HG03135 (cell line): ENCODE measurements around the gene GLRA1.

ENCODE experiments used
- ATAC-seq: cut with Tn5 transposase; IDR thresholded peaks from one replicate; pipeline ENCODE4 v1.9.1; 2021; ENCODE audit warnings: mild to moderate bottlenecking, moderate library complexity; ENCODE audit not compliant: unreplicated experiment

The GLRA1 gene

GRCh38 chr5:151924564-151925301 is at the start of gene GLRA1:
GLRA1 (minus strand) TSS chr5:151924851; CDS start chr5:151924549, 302 bp downstream.
- ATAC-seq: no peak

DNA sequence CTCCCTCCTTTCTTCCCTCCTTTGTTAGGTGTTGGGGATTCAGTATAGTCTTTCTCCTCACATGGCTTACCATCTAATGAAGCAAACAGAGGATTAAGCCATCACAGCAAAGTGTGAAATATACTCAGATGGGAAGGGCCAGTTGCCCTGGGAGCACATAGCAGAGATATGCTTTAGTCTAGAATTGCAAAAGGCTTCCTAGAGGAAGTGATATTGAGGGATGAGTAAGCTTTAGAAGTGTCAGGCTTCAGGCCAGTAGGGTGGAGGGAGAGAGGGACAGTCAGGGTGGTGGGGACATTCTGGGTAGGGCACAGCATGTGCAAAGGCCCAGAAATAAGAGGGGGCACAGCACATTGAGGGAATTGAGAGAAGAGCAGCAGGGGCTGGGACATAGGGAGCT is 46.2 kb upstream of the GLRA1 start:
- ATAC-seq: no peak

- ATAC-seq: no peak
Observed at GRCh38 chr5:151967865-151968264, 43.2 kb upstream of the GLRA1 start.

GRCh38 chr5:151966046-151966445 is 41.4 kb upstream of the GLRA1 start:
- no peak for ATAC-seq

DNA sequence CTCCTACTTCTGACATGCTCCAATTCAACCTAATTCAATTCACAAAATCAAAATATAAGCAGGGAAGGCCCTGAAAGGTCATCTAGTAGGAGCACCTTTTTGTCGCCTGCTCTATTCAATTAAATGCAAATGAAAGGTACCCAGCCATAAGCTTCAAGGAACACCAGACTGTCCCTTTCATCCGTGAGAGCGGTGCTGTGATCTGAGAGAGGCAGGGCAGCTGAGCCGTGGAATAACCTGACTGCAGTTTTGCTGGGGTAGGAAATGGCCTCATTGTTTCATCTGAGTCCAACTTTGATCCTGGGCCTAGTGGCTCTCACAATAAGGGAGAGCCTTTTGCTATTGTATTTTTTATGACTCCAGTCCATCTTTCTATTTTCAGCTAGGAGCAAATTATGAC is 39.8 kb upstream of the GLRA1 start:
- no peak for ATAC-seq

DNA sequence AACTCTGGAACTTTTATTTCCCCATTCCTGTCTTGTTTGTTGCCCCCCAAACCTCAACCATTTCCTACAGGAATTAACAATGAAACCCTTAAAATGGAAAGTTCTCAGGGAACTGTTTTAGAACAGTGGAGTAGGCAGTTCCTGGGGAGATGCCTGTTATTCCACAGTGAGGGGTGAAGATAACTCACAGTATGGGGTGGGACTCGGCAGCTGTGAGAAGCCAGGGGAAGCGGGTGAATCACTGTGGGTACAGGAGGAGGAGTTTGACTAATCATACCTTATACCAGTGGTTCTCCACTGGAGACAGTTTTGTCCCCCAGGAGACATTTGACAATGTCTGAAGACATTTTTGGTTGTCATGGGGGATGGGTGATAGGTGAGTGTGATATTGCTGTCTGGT is 36.9 kb upstream of the GLRA1 start:
- no peak for ATAC-seq

GRCh38 chr5:151958111-151958510 is 33.5 kb upstream of the GLRA1 start:
- no peak for ATAC-seq

DNA sequence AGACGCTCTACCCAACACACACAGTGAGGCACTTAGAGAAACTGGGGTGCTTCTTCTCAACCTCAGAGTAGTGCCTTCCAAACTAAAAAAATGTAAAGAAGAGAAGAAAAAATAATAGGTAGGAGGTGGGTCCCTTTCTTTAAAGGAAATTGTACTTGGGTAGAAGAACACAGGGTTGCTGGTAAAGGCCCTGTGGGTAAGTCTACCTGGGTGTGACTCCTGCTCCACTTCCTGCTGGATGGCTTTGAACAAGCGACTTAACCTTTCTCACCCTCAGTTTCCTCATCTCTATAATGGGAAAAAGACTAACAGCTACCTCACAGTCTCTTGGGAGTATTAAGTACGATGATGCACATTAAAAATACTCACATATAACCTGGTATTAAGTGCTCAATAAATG is 32.1 kb upstream of the GLRA1 start:
- ATAC-seq: no peak

DNA sequence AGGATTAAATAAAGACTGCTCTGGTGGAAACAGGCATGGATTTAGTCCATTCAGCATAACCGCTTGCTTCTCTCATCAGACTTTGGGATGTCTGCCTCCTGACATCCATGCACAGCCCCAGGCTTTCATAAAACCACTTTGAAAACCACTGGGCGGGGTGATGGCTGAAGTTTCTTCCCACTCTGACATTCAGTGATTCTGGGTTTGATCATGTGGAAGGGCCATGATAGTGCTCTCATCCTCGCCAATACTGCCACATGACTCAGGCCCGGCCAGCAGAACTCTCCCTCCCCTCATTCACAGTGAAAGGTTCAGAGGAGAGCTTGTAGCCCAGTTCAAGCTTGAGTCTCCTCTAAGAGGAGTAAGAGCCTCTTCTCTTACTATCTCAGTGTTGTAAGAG is 29.6 kb upstream of the GLRA1 start:
- no peak for ATAC-seq

DNA sequence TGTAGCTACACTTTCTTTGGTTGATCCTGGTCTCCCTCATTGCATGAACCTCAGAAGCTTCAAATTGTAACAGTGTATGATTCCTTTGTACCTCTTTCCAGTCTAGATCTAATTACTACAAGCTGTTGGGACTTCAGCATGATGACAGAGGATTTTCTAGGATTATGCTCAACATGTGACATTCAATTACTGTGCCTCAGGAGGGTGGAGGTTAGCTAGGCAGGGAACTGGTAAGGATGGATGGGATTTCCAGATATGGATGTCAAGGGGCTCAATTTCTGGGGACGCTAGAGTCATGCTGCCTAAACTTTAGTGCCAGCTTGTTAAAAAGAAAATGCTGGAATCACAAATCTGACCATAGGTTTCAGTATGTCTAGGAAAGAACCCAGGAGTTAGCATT is 29.2 kb upstream of the GLRA1 start:
- no peak for ATAC-seq

- no peak for ATAC-seq
Observed at GRCh38 chr5:151952238-151952637, 27.6 kb upstream of the GLRA1 start.

- ATAC-seq: no peak
Observed at GRCh38 chr5:151950706-151951105, 26.1 kb upstream of the GLRA1 start.

- ATAC-seq: no peak
Observed at GRCh38 chr5:151949701-151950308, 25.2 kb upstream of the GLRA1 start.

GRCh38 chr5:151949113-151949512 is 24.5 kb upstream of the GLRA1 start:
- no peak for ATAC-seq

DNA sequence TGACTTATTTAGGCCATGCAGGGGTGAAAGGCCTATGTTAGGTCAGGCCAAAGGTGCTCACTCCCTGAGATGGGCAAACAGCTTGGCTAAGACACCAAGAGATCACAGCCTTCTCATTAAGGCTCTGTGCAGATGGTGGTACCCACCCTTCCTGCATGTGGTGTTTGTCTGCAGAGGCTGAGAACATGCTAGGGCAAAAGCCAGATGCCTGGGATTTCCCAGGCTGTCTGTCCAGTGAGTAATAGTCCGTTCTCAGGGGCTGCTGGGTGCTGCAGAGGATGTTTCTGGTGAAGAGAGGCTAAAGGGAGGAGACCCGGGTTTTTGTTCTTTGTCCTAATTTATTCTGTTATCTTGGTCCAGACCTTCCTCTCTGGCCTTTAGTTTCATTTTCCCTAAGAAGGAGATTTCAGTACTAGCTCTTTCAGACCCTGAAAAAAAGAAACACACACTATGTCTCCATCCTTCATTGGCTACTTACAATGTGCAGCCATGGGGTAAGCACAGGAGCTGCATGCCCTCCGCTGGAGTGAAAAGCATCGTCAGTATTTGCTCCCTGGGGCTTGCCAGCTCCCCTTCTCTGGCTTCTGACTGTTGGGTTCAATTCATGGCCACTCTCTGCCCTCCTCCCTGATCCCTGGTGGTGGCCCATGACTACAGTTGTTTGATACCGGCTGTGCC is 23.4 kb upstream of the GLRA1 start:
- no peak for ATAC-seq

- no peak for ATAC-seq
Observed at GRCh38 chr5:151937851-151938250, 13.2 kb upstream of the GLRA1 start.

DNA sequence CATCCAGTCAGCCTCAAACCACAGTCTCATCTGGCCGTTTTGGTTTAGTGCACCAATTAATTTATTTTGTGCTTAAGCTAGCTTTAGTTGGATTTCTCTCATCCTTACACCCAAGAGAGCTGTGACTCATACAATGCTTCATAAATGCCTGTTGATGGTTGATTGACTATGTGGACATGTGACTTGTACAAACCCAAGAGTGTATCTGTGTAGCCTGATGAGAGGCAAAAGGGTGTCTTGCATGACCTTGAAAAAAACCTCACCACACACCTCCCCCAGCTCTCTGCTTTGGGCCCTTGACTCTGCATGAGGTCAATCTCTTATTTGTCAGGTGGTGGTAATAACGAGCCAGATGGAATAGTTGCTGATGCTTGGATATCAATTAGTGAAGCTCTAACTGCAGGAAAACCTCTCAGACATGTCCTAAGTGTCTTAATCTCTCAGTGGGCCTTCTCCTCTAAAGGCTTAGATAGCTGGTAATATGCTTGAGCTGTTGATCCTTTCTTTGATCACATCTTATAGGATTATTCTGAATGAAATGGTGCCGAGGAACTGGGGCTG is 10.6 kb upstream of the GLRA1 start:
- no peak for ATAC-seq

- ATAC-seq: no peak
Observed at GRCh38 chr5:151931260-151931659, 6.6 kb upstream of the GLRA1 start.

GRCh38 chr5:151926188-151926587 is 1.5 kb upstream of the GLRA1 start:
- no peak for ATAC-seq

DNA sequence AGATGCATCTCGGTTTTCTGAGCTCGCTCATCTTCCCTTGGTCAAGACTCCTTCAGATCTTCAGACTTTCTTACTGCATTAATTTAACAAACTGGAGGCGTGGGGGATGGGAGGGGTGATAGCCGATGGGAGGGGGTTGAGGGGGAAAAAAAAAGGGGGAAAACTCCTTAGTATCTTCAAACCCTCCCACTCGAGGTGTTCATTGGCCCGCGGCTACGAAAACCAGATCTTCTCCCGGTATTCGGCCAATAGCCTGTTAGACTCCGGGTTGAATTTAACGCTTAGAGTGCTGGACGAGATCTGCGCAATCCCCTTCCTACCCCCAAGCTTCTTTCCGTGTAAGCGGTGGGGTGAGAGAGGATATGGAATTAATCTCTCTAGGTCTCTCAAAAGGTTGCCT is 689 bp upstream of the GLRA1 start:
- ATAC-seq: no peak

DNA sequence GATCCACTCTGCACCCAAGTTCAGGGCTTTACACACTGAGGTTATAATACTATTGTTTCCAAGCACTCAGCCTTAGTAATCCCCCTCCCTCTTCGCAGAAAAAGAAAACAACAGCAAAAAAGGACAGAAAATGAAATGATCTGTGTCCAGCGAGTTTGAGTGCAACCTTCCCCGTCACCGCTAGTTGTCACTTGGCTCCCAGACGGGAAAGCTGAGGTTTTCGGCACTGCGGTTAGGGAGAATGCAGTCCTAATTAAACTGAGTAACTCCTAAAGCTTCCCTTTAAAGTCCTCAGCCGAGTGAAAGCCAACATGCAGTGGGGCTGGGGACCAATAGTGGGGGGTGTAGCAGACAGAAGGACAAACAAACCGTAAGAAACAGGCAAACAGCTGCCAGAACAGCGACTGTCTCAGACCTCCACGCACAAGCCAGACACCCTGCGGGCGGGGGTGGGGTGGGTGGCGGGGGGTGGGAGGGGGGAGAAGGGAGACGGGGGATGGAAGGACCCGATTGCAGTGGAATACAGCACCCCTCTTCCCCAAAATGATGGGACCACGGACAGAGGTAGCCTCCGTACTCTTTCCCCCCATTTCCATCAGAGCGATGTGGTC is 680 bp downstream of the GLRA1 start:
- ATAC-seq: no peak
